Measurements from ENCODE around the gene SCN1A.

DNA sequence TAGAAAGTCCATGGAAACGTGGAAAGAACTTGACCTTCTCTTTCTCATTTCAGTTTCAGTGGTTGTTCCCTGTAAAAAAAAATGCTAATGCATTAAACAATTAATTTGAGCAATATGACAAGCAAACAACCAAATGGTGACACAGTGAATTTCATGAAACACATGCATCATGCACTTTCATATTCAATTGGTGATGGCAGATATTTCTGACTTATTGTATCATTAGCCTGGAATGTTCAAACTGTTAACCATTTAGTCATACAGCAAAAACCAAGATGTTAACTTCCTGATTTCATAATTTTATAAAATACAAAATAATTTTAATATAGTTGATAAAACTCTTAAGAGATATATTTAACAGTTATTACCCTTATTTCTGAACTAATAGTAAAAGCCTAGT, 85.5 kb downstream of the SCN1A start:
- no peak for TF ChIP-seq TAF1 (IDR thresholded peaks at IDR 0.05; ENCODE audit: low read depth, low read length)
- no peak for TF ChIP-seq POLR2A (IDR thresholded peaks at IDR 0.05; ENCODE audit: low read depth, low read length)
- no peak for TF ChIP-seq POLR2AphosphoS5 (IDR thresholded peaks at IDR 0.05; ENCODE audit: low read depth, low read length)
